HG03039 (cell line): ENCODE measurements around the gene BANF2.

Experiments used
- ATAC-seq: cut with Tn5 transposase; IDR thresholded peaks from one replicate; pipeline ENCODE4 v1.9.1; 2021; ENCODE audit warnings: mild to moderate bottlenecking, moderate library complexity; ENCODE audit not compliant: unreplicated experiment

The BANF2 gene

DNA sequence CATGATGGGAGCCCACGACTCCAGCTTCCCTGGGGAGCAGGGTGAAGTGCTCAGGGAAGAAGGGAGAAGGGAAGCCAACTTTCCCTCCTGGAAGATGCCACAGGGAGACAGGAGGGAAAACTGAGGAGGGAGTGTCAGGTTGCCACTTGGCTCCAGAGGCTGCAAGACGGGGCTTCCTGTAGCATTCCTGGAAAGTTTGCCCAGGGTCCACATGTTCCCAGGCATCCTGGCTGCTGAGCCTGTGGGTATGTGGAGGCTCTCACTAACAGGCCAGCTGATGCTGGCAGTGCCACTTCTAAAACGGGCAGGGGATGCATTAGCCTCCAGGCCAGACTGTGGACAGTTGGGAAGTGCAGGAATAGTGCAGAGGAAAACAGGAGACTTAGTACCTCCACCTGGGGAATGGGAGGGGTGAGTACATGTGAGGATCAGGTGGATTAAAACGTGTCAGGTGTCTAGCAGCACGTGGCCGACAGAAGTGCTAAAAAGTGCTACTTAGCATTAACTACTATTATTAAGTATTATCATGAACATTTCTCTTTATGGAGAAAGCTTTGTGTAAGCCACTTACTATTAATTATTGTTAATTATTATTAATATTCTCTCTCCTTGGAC, 33.2 kb downstream of the BANF2 start:
- no peak for ATAC-seq

DNA sequence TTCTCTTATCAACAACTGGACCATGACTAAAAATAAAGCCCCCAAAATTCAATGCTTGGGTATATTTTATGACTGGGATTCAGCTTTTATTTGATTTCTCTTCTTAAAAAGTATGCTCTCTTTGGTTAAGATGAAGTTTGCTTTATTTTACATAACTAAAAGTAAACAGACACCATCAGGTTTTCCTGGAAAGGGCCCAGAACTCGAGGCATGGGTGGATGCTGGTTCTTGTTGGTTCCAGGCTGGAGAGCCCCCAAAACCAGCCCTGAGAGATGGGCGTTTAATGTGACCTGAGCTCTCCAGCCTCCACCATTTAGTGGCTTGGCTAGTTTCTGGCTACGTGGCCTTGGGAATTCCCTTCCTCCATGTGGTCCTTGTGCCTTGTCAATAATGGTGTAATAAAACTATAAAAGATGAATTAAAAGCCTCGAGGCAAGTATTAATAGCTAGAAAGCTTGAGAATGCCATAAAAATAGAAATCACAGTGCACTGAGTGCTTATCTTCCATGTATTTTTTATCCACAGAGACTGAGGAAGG, 34.1 kb downstream of the BANF2 start:
- no peak for ATAC-seq

DNA sequence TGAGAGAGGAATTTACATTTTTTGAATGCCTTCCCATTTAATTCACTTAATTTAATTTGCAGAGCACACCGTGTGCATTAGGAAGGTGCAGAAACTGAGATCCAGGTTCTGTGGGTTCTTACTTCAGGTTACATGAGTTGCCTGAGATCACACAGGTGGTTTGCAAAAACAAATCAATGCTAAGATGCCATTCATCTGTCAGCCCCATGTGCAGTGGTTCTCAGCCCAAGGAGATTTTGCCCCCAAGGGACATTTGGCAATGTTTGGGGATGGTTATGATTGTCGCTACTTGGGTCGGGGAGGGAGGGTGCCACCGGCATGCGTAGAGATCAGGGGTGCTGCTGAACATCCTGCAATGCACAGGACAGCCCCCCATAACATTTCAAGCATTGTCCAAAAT, 34.6 kb downstream of the BANF2 start:
- no peak for ATAC-seq

DNA sequence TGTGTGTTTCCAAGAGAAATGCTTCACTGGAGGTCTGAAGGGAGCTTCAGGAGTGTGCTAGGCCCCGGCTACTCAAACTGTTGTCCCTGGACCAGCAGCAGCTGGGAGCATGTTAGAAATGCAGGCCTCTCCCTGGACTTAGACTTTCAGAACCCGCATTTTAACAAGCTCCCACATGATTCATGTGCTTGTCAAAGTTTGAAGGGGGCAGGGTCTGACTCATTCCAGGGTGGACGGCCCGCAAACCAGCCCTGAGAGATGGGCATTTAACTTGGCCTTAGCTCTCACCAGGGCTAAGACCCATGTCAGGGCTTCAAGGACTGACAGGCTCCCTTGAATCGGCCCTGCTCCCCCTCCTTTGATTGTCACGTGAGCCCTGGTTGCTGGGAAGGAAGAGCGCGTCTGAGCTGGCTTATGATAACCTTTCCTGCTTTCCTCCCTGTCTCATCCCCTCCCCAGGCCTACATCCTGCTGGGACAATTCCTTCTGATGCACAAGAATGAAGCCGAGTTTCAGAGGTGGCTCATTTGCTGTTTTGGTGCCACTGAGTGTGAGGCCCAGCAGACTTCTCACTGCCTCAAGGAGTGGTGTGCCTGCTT, 35.5 kb downstream of the BANF2 start:
- no peak for ATAC-seq

DNA sequence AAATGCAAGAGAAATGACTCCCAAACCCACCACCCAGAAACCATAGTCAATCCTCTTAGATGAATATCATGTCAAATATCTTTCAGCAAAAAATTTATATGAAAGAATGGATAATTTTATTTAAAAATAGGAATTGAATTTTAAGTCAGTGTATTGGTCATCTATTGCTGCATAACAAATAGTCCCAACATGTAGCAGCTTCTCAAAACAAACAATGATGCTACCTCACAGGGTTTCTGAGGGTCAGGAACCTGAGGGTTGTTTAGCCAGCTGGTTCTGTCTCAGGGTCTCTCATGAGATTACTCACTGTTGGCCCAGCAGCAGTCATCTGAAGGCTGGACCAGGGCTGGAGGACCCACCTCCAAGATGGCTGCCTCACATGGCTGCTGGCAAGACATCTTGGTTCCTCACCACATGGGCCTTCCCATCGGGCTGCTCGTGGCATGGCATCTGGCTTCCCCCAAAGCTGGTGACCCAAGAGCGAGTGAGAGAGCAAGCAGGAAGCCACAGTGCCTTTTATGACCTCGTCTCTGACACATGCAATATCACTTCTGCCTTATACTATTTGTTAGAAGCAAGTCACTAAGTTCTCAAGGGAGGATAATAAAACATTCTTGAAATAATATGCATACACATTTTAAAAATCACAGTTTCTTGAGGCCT, 36.3 kb downstream of the BANF2 start:
- ATAC-seq: no peak

DNA sequence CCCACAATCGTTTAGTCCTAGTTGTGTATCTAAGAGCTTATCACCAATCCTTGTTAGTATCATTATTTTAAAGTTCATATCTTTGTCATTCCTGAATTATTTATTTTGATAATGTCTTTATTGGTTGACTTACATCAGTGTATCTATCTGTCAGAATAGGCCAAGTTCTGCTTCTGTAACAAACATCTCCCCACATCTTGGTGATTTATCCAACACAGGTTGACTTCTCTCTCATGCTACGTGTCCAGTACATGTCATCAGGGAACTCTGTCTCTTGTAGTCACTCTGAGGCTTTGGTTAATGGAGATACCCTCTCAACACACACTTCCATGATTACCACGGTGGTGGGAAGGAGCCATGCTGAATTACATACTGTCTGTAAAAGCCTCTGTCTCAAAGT, 38.4 kb downstream of the BANF2 start:
- no peak for ATAC-seq

DNA sequence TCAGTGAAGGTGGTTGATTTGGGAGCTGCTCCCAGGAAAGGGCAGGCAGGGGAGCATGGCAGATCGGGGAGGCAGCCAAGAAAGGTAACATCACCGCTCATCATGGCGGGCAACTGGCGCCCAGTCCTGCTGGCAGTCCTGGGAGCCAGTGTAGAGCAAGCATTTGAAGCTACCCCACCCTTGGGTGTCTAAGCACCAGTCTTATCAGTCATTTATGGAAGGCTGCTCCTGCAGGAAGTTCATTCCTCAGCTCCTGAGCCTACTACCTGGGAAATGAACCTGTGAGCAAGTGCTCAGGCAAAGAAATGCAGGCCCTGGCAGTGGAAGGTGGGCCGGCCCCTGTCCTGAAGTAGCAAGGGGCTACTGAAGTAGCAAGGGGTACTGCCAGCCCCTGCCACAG, 41.5 kb downstream of the BANF2 start:
- ATAC-seq: no peak

DNA sequence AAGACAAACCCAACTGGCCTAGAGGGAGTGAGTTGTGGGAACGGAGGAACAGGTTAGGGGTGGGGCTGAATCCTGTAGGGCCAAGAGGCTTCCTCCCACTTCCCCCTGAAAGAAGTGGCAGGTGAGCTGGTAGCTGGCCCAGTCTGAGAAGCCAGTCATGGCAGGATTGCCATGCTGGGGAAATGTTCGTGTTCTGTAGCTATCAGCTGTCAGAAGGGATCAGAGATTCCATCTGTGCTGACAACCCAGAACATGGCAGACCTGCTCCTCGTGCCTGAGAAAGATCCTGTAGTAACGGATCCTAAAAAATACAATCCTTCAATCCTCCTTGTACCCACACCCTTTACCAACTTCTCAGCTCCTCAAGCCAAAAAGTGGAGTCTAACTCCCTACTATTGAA, 43.0 kb downstream of the BANF2 start:
- ATAC-seq: no peak

DNA sequence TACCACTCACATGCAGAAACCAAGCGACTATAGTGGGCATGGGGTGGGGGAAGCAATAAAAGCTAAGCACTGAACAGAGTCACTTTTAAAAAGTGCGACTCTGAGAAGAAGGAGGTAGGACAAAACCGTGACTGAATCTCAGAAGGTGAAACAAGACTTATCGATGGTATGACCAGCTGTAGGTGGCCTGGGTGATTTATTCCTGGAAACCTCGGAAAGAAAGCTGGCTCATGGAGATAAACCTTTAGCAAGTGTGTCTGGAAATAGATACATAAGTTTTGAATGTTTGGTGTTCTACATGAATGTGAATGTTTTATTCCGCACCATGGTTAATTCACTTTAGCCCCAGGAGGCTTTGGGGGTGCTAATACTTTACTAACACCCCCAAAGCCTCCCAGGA, 43.9 kb downstream of the BANF2 start:
- no peak for ATAC-seq

DNA sequence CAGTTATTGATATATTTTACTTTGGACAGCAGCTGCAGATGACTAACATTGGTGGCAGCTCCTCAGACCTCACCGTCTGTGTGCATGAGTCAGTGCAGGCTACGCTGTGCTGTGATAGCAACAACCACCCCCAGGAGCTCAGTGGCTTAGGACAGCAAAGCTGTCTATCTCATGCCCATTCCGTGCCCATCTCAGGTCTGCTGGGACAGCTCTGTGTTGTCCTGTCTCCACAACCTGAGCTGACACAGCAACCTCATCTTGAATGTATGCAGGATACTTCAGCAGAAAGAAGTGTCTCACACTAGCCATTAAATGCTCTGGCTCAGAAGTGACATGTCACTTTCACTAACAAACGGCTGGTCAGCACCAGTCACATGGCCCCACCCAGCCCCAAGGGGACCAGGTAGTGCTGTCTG, 47.7 kb downstream of the BANF2 start:
- ATAC-seq: no peak

DNA sequence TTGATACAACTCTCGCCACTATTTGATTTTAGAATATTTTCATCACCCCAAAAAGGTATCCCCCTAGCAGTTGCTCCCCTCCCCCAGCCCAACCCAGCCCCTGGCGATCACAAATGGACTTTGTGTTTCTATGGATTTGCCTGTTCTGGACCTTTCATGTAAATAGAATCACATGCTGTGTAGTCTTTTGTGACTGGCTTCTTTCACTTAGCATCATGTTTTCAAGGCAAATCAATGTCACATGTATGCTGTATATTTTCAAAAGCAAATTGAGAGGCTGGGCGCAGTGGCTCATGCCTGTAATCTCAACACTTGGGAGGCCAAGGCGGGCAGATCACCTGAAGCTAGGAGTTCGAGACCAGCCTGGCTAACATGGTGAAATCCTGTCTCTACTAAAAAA, 48.5 kb downstream of the BANF2 start:
- no peak for ATAC-seq

DNA sequence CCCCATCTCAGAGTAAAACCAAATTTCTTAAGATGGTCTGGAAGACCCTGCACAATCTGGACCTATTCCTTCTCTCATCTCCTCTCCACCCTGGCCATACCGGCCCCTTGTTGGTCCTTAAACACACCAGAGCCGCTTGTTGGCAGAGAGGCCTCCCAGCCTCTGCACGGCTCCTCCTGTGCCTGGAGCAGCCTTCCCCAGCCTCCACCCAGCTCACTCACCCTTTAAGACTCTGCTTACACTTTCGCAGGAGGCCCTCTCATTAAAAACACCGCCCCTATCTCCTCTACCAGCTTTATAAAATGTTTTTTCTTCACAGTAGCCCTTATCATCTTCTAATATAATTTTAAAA, 49.8 kb downstream of the BANF2 start:
- ATAC-seq: no peak

DNA sequence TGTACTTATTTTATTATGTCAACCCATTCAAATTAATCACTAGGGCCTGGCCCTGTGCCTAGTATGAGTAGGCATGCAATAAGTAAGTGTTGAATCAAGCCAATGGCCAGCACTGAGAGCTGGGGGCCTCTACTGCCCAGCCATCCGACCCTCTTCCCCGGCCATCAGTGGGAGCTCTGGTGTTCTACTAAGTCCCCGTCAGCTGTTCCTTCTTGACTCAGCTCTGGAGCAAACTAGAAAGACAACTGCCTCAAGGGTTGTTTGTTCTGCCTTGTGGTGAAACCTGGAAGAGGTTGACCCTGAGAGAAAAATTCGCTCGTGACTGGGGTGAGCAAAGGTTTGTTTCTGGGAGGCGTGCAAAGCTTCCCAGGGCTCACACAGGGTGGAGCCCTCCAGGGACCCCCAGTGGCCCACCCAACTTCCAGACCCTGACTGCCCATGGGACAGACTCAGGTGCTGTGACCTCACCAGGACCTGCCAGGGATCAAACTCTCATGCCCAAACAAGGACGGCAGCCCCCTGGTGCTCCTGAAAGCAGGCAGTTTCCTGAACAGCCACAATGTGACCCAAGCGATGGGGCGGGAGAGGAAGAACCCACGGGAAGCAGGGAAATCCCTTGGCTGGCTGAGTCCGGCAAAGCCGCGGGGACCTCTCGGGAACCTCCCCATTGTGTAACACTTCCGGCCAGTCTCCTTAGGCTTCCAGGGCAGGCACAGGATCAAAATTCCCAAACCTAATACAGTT, 50.4 kb downstream of the BANF2 start:
- no peak for ATAC-seq

DNA sequence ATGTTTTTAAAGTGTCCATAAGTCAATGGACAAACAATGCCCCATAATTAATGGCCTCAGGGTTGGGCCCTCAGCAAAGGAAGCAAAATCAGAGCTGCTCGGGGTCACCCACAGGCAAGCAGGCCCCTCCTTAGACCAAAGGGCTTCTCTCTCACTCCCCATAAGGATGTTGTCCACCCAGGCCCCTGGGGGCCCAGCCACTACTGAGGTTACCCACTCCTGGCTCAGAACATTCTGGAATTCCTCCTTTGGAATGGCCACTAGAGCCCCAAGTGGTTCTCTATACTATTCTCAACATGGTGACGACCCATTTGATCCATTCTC, 50.9 kb downstream of the BANF2 start:
- ATAC-seq: no peak

DNA sequence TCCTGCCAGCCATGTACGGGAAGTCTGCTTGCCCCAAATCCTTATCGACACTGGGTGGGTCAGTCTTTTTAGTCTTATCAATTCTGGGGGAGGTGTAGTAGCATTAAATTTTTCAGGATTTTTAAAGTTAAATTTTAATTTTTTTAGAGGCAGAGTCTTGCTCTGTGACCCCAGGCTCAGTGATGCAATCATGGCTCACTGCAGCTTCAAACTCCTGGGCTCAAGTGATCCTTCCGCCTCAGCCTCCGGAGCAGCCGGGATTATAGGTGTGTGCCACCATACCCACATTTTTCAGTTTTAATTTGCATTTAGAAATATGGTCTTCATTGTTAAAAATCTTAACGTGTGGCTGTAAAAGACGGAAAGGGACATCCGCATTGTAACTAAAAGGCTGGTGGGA, 51.9 kb downstream of the BANF2 start:
- ATAC-seq: no peak

DNA sequence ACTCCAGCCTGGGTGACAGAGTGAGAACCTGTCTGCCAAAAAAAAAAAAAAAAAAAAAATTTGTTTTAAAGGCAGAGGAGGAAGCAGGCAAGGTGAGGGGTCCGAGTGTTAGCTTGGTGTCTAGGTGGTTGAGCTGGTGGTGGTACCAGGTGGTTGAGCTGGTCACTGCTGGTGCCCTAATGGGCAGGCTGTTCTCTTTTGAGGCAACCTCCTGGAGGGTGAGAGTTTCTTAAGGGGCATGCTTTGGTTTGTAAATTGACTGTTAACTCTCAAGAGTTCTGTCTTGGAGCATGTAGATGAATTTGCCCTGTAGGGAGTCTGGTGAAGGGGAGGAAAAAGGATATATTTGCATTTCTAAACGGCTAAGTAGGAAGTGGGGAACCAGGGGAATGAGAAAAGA, 52.7 kb downstream of the BANF2 start:
- no peak for ATAC-seq

DNA sequence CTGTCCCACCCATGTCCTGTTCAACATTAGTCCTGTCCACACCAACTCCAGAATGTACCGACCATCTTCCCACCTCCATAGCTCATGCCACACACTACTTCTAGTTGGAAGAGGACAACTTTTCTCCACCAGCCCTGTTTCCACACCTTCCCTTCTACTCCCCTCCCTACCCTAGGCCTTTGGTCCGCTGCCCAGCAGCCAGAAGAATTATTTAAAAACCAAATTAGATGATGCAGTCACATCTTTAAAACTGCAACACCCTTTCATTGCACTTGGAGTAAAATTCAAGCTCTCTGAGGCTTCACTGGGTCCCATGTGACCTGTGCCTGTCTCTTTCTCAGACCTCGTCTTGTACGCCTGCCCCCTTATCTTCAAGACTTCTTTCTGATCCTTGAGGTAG, 53.8 kb downstream of the BANF2 start:
- no peak for ATAC-seq

DNA sequence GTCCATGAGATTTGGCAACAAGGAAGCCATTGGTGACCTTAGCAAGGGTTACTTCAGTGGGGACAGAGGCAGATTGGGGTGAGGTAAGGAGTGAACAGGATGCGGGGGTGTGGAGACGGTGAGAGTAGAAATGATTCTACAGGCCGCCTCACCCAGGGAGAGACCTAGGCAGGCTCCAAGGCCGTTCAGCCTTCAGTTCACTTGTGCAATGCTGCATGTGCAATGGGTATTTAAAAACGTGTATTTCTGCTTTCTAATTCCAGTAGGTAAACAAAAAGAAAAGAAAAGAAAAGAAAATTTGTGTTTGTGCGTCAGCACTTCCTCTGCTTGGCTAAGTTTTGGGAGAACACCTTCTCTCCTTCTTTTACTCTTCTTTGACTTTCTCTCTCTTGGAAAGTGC, 56.8 kb downstream of the BANF2 start:
- ATAC-seq: no peak

DNA sequence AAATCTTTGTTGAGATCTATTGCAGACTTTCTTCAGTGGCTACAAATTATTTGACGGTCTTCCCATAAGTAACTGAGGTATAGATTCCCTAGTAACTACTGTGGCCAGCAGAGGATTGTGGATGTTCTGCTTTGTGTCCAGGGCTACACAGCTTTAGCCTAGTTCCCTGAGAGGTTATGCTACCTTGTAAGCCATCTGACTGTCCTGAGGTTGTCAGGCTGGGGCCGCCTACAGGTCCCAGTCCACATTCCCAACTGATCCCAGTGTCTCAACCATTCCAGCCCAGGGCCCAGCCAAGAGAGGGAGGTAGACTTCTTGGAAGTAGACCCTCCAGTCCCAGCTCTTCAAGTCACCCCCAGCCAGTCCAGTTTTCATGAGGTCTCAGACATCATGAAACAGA, 57.7 kb downstream of the BANF2 start:
- no peak for ATAC-seq

DNA sequence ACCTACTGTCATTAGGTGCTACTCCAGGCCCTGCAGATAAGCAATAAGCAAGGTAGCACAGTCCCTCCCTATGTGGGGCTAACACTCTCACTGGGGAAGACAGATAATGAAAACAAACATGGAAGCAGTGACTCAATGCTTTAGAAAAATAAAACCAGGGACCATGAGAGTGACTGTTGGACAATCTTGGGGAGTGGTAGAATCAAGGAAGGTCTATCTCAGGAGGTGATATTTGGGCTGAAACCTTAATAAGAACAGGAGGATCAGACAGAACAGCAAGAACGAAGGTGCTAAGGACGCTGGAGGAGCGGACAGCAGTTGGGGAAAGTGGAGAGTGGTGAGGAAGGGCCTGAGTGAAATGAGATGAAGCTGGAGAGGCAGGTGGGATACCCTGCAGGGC, 58.2 kb downstream of the BANF2 start:
- ATAC-seq: no peak

DNA sequence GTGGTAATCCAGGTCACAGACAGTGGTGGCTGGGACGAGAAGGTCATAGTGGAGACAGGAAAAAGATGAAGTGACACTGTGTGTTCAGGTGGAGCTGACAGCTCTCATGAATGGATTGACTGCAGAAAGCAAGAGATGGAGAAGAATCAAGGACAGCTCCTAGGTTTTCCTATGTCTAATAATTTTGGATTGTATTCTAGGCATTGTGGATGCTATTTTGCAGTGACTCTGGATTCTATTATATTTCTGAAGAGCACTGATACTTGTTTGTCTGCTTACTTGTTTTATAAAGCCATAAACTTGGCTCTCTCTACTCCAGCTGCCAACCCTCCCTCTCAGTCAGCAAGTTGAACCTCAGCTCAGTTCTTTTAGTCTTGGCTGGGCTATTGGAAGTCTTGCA, 58.7 kb downstream of the BANF2 start:
- no peak for ATAC-seq

DNA sequence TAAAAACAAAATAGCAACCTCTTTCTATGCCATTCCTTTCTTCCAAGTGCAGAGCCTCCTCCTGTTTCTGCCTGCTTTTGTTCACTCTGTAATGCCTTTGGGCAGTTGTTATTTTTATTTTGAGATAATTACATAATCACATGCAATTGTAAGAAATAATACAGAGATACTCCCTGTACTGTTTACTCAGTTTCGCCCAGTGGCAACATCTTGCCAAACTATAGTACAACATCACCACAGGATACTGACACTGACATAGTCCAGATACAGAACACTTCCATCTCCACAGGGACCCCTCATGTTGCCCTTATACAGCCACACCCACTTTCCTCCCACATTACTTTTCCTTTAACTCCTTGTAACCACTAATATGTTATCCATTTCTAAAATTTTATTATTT, 59.7 kb downstream of the BANF2 start:
- ATAC-seq: no peak
